ENCODE results near the gene IDI2.

IDI2 gene

GRCh38 chr10:1007583-1007982, 18.1 kb downstream of the IDI2 start:
- no peak for DNase-seq (ENCODE audit: low spot score)

GRCh38 chr10:1006573-1006972, 19.1 kb downstream of the IDI2 start:
- no peak for DNase-seq (ENCODE audit: low spot score)

GRCh38 chr10:1003884-1004670, 21.6 kb downstream of the IDI2 start:
- no peak for DNase-seq (ENCODE audit: low spot score)

GRCh38 chr10:1002425-1003006, 23.1 kb downstream of the IDI2 start:
- no peak for DNase-seq (ENCODE audit: low spot score)

- DNase-seq (ENCODE audit: low spot score), result no peak
These were observed 28.2 kb downstream of the IDI2 start for GRCh38 chr10:997266-998022.

- DNase-seq (ENCODE audit: low spot score), result no peak
These were observed 29.6 kb downstream of the IDI2 start for GRCh38 chr10:996031-996430.

GRCh38 chr10:995559-995926, 30.1 kb downstream of the IDI2 start:
- no peak for DNase-seq (ENCODE audit: low spot score)

GRCh38 chr10:994836-995558, 30.7 kb downstream of the IDI2 start:
- DNase-seq (ENCODE audit: low spot score), result no peak

GRCh38 chr10:992871-993270, 32.8 kb downstream of the IDI2 start:
- DNase-seq (ENCODE audit: low spot score), result no peak

GRCh38 chr10:992467-992866, 33.2 kb downstream of the IDI2 start:
- DNase-seq (ENCODE audit: low spot score), result no peak

GRCh38 chr10:990808-991207, 34.9 kb downstream of the IDI2 start:
- no peak for DNase-seq (ENCODE audit: low spot score)

- DNase-seq (ENCODE audit: low spot score), result no peak
These were observed 36.8 kb downstream of the IDI2 start for GRCh38 chr10:988667-989545.

- DNase-seq (ENCODE audit: low spot score), result peak; percentile 97
These were observed 37.6 kb downstream of the IDI2 start, which contains the start of gene GTPBP4 for GRCh38 chr10:987870-988666. TSS of gene GTPBP4 (plus strand) at chr10:988434. CDS start at chr10:988480, 46 bp downstream.

- DNase-seq (ENCODE audit: low spot score), result no peak
These were observed 38.1 kb downstream of the IDI2 start for GRCh38 chr10:987620-987869.

- DNase-seq (ENCODE audit: low spot score), result no peak
These were observed 38.6 kb downstream of the IDI2 start for GRCh38 chr10:986881-987619.

GRCh38 chr10:986137-986825, 39.4 kb downstream of the IDI2 start:
- no peak for DNase-seq (ENCODE audit: low spot score)

GRCh38 chr10:985361-985760, 40.3 kb downstream of the IDI2 start:
- no peak for DNase-seq (ENCODE audit: low spot score)

- DNase-seq (ENCODE audit: low spot score), result no peak
These were observed 41.5 kb downstream of the IDI2 start for GRCh38 chr10:983971-984655.

- DNase-seq (ENCODE audit: low spot score), result no peak
These were observed 42.3 kb downstream of the IDI2 start for GRCh38 chr10:983401-983800.

Measured in HuH-7 (cell line).